ENCODE measurements around the gene FNDC3A. TPM values are rescaled to one million over a fixed set of nuclear protein-coding genes. Genes with fewer than 3 reads are reported as not detected.

The FNDC3A gene
- total RNA-seq, 1 experiment from 2014 or later, result 52.4 TPM

DNA sequence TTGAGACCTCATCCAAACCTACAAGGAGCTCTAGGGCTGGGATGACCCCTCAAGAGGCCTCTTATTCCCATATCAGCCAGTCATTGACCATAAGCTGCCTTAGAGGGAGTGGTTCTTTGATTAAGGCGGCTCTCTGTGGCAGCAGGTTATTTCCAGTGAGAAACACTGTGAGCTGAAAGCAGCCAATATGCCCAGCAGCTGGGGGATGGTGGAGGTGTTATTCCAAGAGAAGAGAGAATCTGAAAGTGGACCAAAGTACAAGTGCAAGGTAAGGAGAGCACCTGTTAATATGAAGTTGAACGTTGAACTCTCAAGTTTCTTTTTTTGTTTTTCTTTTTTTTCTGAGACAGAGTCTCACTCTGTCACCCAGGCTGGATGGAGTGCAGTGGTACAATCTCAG is 20.2 kb upstream of the FNDC3A start:
- DNase-seq, result no peak
- Histone ChIP-seq H3K27me3 (no peaks in the 10 kb centered on the region), H3K4me3 (no peak overlapping the region), H3K27ac (no peak overlapping the region), H3K4me1 (peaks cover 12% of the 10 kb centered on the region), H3K36me3 (no peaks in the 10 kb centered on the region), H3K9me3 (replicated peaks) (no peaks in the 10 kb centered on the region)

DNA sequence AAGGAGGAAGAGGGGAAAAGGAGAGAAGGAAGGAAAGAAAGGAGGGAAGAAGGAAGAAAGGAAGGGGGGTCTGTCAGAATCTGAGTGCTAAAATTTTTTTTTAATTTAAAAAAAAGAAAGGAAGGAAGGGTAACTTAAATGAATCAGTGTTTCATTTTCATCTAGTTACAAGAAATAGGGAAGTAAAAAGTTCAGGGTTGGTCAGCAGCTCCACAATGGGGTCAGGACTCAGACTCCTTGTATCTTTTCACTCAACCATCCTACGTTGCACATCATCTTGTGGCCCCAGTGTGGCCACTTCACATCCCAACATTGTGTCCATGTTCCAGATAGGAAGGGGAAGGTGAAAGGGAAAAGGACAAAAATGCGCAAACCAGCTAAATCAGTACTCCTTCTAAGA is 14.3 kb upstream of the FNDC3A start:
- Histone ChIP-seq H3K4me1 (no peaks in the 10 kb centered on the region), H3K9me3 (replicated peaks) (no peaks in the 10 kb centered on the region), H3K36me3 (no peaks in the 10 kb centered on the region), H3K4me3 (no peak overlapping the region), H3K27ac (no peak overlapping the region), H3K27me3 (no peaks in the 10 kb centered on the region)
- no peak for DNase-seq

DNA sequence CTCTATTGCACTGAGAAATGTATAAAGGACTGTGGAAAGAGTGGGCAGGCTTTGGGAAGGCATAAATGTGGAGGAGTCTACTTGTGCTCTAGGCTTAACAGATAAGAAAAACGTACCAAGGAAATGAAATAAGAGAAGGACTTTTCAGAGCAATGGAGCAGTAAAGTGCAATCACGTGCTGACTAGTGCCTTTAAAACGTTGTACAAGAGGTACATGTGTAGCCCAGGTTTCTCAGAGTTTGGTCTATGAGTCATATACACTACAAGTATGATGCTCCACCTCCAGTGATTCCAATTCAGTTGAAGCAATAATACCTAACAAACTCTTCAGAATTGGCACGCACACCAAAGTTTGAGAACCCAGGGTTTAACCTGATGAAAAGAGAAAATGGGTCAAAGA is 13.4 kb upstream of the FNDC3A start:
- DNase-seq, result no peak
- Histone ChIP-seq H3K4me1 (no peaks in the 10 kb centered on the region), H3K4me3 (no peak overlapping the region), H3K27ac (no peak overlapping the region), H3K9me3 (replicated peaks) (no peaks in the 10 kb centered on the region), H3K36me3 (no peaks in the 10 kb centered on the region), H3K27me3 (no peaks in the 10 kb centered on the region)

DNA sequence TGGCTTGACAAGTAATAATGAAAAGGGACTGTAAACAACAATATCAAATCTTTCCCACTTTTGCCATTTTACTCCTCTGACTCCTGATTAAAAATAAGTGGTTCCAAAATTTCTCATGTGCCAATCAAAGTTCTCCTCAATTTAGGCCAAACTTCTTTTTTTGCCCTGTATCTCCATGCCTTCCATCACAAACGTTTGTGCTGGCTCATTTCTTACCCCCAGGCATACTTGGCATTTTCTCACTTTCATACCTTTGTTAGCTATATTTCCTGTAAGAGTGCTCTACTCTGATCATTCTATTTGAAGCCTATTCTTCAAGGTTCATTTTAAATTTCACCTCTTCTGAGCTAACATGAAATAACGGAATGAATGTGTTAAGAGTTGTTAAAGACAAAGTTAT is 10.0 kb upstream of the FNDC3A start:
- H3K36me3 ChIP-seq, result no peaks in the 10 kb centered on the region
- no peaks in the 10 kb centered on the region for H3K4me1 ChIP-seq
- no peaks in the 10 kb centered on the region for H3K9me3 ChIP-seq (replicated peaks)
- H3K4me3 ChIP-seq, result no peak overlapping the region
- H3K27me3 ChIP-seq, result no peaks in the 10 kb centered on the region
- DNase-seq, result no peak
- H3K27ac ChIP-seq, result no peak overlapping the region

DNA sequence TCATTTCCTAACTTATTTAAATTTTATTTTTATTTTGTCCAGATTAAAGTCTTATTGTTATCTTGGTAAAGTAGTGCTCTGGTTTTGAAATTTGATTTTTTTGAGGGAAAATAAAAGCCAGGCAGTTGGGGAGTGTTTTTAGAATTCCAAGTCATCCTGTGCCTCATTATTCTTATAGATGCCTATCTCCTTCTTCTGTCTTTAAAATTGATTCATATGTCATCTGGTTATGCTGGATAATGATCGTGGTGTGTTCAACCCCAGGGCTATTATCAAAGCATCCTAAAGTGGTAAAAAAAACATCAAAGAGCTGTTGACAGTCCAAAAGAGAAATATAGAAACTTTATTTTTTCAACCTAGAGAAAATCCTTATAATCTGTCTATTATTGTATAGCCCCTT is 6.0 kb upstream of the FNDC3A start:
- Histone ChIP-seq H3K4me1 (no peaks in the 10 kb centered on the region), H3K4me3 (no peak overlapping the region), H3K27ac (no peak overlapping the region), H3K27me3 (no peaks in the 10 kb centered on the region), H3K9me3 (replicated peaks) (peaks cover 14% of the 10 kb centered on the region), H3K36me3 (no peaks in the 10 kb centered on the region)
- DNase-seq, result no peak

DNA sequence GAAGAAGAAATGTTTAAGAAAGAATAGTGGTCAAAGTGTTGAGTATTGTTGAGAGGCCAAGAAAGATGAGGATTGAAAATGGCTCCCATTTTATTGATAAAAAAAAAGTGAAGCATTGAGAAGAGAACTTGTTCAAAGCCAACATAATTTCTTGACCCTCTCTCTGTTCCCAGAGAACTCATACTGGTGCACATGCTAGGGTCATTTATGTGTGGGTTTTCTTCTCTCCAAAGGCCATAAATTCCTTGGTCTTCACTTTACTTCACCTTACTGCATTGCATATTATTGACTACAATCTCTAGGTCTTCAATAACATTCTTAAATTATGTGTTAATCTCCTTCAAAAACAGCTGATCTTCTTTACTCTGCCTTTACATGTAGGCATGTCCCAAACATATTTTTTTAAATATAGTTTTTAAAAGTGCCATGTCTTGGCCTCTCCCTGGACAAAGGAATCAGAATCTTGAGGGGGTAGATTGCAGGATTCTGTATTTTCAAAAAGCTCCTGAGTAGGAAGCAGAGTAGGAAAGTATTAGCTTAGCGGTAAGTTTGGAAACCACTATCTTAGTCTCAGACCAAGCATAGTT is 1.8 kb upstream of the FNDC3A start:
- Histone ChIP-seq H3K36me3 (0 out of 2 replicates have a peak, but pooled peaks cover 3% of the 10 kb centered on the region), H3K27ac (no peak overlapping the region), H3K9me3 (replicated peaks) (peaks cover 14% of the 10 kb centered on the region), H3K27me3 (no peaks in the 10 kb centered on the region), H3K4me3 (no peak overlapping the region), H3K4me1 (0 out of 2 replicates have a peak, but pooled peaks cover 3% of the 10 kb centered on the region)
- no peak for DNase-seq

DNA sequence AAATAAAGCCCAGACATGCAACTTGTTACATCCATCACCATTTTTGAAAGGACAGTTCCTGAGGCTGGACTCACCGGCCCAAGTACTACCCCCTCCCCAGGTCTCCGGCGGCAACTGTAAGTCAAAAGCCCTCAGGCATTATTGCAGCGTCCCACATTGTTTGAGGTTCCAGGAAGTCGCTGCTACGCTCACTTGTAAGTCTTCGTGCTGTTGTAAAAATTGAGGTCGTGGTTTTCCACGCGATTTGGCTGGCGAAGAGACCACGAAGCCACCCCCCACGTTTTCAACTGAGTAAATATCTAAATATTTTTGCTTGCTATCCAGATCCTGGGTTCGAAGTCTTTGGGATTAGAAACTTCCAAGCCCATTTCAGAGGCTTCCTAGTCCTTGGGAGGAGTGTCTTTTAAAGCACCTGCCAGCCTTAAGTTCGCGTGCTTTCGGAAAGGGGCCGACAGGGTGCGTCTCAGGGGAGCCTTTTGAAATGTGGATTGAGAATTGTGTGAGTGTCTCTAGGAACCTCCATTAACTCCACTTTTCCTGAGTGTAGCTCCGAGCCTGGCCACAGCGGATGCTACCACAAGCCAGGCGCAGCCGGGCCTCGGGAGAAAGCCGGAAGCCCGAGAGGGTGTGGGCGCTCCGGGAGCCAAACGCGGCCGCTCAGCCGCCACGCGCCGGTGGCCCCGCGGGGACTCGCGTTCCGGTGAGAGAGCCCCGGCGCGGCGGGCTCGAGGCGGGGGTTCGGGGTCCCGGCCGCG is 434 bp upstream of the FNDC3A start:
- Histone ChIP-seq H3K27ac (peak overlapping the region; percentile 92), H3K4me3 (peak overlapping the region; percentile 98), H3K9me3 (replicated peaks) (peaks cover 14% of the 10 kb centered on the region), H3K4me1 (0 out of 2 replicates have a peak, but pooled peaks cover 3% of the 10 kb centered on the region), H3K27me3 (no peaks in the 10 kb centered on the region), H3K36me3 (0 out of 2 replicates have a peak, but pooled peaks cover 3% of the 10 kb centered on the region)
- DNase-seq, result peak; percentile 58 to 71

DNA sequence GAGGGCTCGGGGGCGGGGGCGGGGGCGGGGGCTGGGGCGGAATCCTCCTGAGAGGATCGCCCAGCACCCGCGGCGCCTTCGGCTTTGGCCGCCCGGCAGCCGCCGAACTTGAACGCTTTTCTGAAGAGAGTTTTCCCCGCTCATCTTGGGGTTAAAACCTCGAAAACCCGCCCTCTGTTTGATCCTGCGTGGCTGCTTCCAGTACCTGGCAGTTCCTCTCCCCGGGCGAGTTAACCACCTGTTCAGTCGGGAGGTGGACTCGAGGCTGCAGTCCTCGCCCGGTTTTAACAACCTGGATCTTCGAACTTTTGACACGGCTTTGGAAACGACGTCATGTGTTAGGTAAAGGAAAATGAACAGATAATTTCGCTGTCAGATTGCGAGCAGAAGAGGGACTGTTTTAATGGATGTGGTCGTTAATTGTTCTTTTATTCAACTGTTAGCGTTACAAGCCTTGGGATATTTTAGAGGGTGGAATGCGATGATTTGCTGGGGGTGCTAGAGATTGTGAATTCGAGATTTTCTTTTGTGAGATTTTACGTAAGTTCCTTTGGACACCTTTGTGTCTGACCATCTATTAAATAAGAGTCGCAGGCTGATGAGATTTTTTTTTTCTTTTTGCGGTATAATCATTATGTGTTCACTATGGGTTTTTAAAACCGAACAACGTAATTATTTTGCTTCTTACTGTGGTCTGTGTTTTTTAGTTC is 1.0 kb downstream of the FNDC3A start:
- peak in 1 of 2 experiments; percentile 81 for DNase-seq
- H3K27me3 ChIP-seq, result no peaks in the 10 kb centered on the region

DNA sequence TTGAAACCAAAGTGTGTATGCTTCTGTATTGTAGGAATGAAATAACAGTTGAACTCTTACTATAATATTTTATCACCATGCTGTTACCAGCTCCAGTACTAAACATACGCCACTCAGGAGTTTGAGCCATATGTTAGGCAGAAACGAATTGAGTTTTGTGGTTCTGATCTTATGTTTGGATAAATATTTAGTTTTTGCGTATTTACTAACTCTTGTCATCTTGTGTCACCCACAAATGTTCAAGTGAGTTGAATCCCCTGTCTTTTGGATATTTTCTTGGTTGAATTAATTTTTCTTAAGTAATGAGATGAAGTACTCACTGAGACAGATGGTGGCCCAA is 1.5 kb downstream of the FNDC3A start:
- Histone ChIP-seq H3K9me3 (replicated peaks) (peaks cover 14% of the 10 kb centered on the region), H3K27me3 (no peaks in the 10 kb centered on the region), H3K4me3 (peak overlapping the region; percentile 98), H3K4me1 (0 out of 2 replicates have a peak, but pooled peaks cover 3% of the 10 kb centered on the region), H3K27ac (peak overlapping the region; percentile 92; the same call in 1 of the 2 replicates), H3K36me3 (0 out of 2 replicates have a peak, but pooled peaks cover 3% of the 10 kb centered on the region)
- DNase-seq, result peak in 1 of 2 experiments; percentile 22

More for the DNA sequence above, 1.0 kb downstream of the FNDC3A start:
- H3K27ac ChIP-seq, result peak overlapping the region; percentile 92
- H3K4me1 ChIP-seq, result 0 out of 2 replicates have a peak, but pooled peaks cover 3% of the 10 kb centered on the region
- H3K9me3 ChIP-seq (replicated peaks), result peaks cover 14% of the 10 kb centered on the region
- peak overlapping the region; percentile 98 for H3K4me3 ChIP-seq
- 0 out of 2 replicates have a peak, but pooled peaks cover 3% of the 10 kb centered on the region for H3K36me3 ChIP-seq

DNA sequence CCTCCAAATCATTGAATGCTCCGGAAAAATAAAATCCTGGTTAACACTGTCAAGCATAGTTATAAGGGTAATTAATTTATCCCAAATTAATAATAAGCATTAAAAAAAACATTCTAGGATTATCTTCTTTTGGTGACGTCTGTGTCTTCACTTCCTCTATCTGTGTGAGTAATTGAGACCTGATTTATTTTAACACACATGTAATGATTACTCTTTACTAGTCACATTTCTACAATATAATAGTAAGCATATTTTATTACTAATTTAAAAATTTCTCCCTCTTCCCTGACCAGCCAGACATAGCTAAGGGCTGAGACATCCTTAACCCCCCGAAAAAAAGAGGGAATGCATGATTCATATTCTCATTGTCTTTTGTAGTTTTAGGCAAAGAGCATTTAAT is 2.3 kb downstream of the FNDC3A start:
- Histone ChIP-seq H3K4me3 (peak overlapping the region; percentile 98), H3K36me3 (peaks cover 4% of the 10 kb centered on the region; the same call in 1 of the 2 replicates), H3K27me3 (no peaks in the 10 kb centered on the region), H3K27ac (no peak overlapping the region), H3K9me3 (replicated peaks) (peaks cover 14% of the 10 kb centered on the region), H3K4me1 (0 out of 2 replicates have a peak, but pooled peaks cover 3% of the 10 kb centered on the region)
- no peak for DNase-seq

DNA sequence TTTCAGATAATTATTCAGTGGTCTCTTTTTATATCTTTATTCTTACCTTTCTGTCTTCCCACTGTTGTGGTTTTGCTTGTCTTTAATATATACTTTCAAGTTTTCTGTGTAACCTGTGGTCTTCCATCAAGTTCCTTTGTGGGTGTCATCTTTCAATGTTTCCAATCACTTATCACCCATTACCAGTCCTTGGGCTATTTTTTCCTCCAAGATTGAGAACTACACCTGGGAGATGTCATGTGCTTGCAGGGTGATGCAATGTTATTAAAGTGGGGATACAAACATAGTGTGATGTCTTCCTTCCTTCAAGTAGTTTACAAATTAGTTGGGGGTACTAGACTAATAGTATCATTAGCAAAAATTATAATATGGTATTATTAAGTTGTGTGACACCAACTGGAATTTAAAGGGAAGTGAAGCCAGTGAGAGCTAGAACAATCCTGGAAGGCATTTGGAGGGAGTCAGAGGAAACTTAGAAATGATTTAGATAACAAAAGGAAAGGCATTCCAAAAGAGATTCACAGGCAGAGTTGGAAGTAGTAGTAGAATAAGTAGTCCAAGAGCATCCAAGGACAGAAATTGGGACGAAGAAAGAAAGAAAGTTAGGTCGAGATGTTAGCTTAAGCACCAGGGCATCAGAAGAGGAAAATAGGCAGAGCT is 3.4 kb downstream of the FNDC3A start:
- DNase-seq, result no peak
- Histone ChIP-seq H3K27me3 (no peaks in the 10 kb centered on the region), H3K36me3 (peaks cover 7% of the 10 kb centered on the region; the same call in 1 of the 2 replicates), H3K4me1 (0 out of 2 replicates have a peak, but pooled peaks cover 3% of the 10 kb centered on the region), H3K27ac (no peak overlapping the region), H3K9me3 (replicated peaks) (peaks cover 6% of the 10 kb centered on the region; the same call in 1 of the 2 replicates), H3K4me3 (no peak overlapping the region)

DNA sequence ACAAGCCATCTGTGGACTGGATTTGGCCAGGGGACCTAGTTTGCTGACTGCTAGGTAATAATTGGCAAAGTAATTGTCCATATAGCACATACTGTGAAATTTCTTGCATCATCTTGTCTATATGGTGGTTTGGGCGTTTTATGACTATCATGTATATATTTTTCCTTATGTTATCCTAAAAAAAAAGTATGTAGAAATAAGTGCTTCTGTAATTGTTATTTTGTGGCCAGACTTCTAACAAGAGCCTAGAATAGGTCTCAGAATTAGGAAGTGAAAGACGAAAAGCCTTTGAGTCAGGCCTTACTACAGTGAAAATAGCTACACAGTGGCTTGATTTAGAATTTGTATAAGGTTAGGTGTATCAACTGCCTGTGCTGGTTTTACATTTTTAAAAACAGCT is 4.2 kb downstream of the FNDC3A start:
- no peak overlapping the region for H3K27ac ChIP-seq
- DNase-seq, result no peak
- no peak overlapping the region for H3K4me3 ChIP-seq
- peaks cover 10% of the 10 kb centered on the region; the same call in 1 of the 2 replicates for H3K36me3 ChIP-seq
- H3K9me3 ChIP-seq (replicated peaks), result 0 out of 2 replicates have a peak, but pooled peaks cover 2% of the 10 kb centered on the region
- H3K4me1 ChIP-seq, result 0 out of 2 replicates have a peak, but pooled peaks cover 3% of the 10 kb centered on the region
- H3K27me3 ChIP-seq, result no peaks in the 10 kb centered on the region

DNA sequence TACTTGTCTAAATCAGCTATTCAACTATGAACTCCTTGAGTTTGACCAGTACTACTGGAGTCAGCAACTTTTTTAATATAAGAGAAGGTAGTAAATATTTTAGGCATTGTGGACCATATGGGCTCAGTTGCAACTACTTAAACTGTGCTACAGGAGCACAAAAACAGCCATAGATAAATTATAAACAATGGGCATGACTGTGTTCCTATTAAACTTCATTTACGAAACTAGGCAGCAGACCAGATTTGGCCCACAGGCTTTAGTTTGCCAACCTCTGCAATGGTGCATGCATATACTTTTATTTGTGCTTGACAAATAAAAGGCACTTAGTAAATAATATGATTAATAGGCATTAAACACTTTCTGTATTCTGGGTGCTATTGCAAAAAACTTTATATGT is 7.6 kb downstream of the FNDC3A start:
- no peaks in the 10 kb centered on the region for H3K27me3 ChIP-seq
- DNase-seq, result no peak
- no peak overlapping the region for H3K4me3 ChIP-seq
- H3K9me3 ChIP-seq (replicated peaks), result 0 out of 2 replicates have a peak, but pooled peaks cover 2% of the 10 kb centered on the region
- H3K4me1 ChIP-seq, result 0 out of 2 replicates have a peak, but pooled peaks cover 3% of the 10 kb centered on the region
- H3K36me3 ChIP-seq, result peaks cover 10% of the 10 kb centered on the region; the same call in 1 of the 2 replicates
- H3K27ac ChIP-seq, result no peak overlapping the region

DNA sequence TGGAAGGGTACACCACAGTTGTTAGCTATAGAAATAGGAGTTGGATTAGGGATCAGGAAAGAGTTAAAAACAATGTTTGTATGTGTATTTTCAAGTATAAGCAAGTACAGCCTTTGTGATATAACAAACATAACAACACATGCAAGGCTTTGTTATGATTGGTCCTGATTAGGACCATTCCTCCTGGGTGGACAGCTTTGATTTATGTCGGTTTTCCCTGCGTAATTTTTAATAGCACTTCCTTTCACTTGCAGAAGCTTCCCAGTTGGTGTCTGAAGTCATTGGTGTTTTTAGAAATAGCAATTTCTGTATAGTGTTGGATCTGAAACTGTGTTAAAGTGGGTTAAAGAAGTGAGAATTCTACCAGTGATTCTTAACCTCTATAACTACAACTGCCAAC is 10.0 kb downstream of the FNDC3A start:
- no peak for DNase-seq
- Histone ChIP-seq H3K36me3 (peaks cover 7% of the 10 kb centered on the region; the same call in 1 of the 2 replicates), H3K4me3 (no peak overlapping the region), H3K27ac (no peak overlapping the region), H3K4me1 (no peaks in the 10 kb centered on the region), H3K9me3 (replicated peaks) (0 out of 2 replicates have a peak, but pooled peaks cover 2% of the 10 kb centered on the region), H3K27me3 (no peaks in the 10 kb centered on the region)
